GM21526 (cell line): Measurements from ENCODE around the gene ESYT1.
A peak's percentile ranks its signal among the peaks of the same experiment; 100 is the strongest.

ENCODE experiments used
- ATAC-seq: cut with Tn5 transposase; IDR thresholded peaks from one replicate; pipeline ENCODE4 v1.9.1; 2021; ENCODE audit warnings: moderate library complexity; ENCODE audit not compliant: unreplicated experiment, low FRiP score

ESYT1 gene

GRCh38 chr12:56128670-56129205 is 671 bp downstream of the ESYT1 start:
- no peak for ATAC-seq

- ATAC-seq = no peak
Measured at GRCh38 chr12:56129206-56129941, 1.3 kb downstream of the ESYT1 start.

GRCh38 chr12:56129942-56130495 is 2.0 kb downstream of the ESYT1 start:
- ATAC-seq = no peak

GRCh38 chr12:56130876-56131275 is 2.8 kb downstream of the ESYT1 start:
- no peak for ATAC-seq

- no peak for ATAC-seq
Measured at GRCh38 chr12:56134897-56135296, 6.8 kb downstream of the ESYT1 start.

GRCh38 chr12:56137853-56138571 is 9.9 kb downstream of the ESYT1 start:
- ATAC-seq = no peak

- no peak for ATAC-seq
Measured at GRCh38 chr12:56141946-56142784, 14.1 kb downstream of the ESYT1 start.

- no peak for ATAC-seq
Measured at GRCh38 chr12:56143217-56143616, 15.2 kb downstream of the ESYT1 start.

GRCh38 chr12:56143870-56144269 is 15.8 kb downstream of the ESYT1 start:
- ATAC-seq = no peak

- no peak for ATAC-seq
Measured at GRCh38 chr12:56145217-56145616, 17.1 kb downstream of the ESYT1 start.

GRCh38 chr12:56146492-56147460 is 18.7 kb downstream of the ESYT1 start:
- no peak for ATAC-seq

GRCh38 chr12:56150563-56150962 is 22.5 kb downstream of the ESYT1 start:
- ATAC-seq = no peak

- peak; percentile 49 for ATAC-seq
Measured at GRCh38 chr12:56151672-56152131, 23.6 kb downstream of the ESYT1 start.

GRCh38 chr12:56152132-56152755 is 24.2 kb downstream of the ESYT1 start, which contains the start of gene MYL6B:
Gene MYL6B (plus strand): TSS chr12:56152587. CDS start chr12:56153919, 1,332 bp downstream.
- ATAC-seq = peak; percentile 68

GRCh38 chr12:56152756-56153677 is 24.9 kb downstream of the ESYT1 start:
- no peak for ATAC-seq

- no peak for ATAC-seq
Measured at GRCh38 chr12:56153678-56154065, 25.6 kb downstream of the ESYT1 start.

- no peak for ATAC-seq
Measured at GRCh38 chr12:56154246-56154771, 26.2 kb downstream of the ESYT1 start.
